ENCODE measurements around the gene UACA. TPM values are rescaled to one million over a fixed set of nuclear protein-coding genes. Genes with fewer than 3 reads are reported as not detected.
A peak's percentile ranks its signal among the peaks of the same experiment; 100 is the strongest.
"Not testable (repeated sequence)": the region's sequence is repeated elsewhere in the genome, so short reads cannot be mapped to it uniquely, and the experiment has no call there.

Gene UACA
- total and polyA plus RNA-seq, 2 donors from 2014 or later: 49.6 to 92.7 TPM

GRCh38 chr15:70742928-70743327 lies 20.4 kb downstream of the UACA start:
- no peak for TF ChIP-seq CTCF (IDR thresholded peaks at IDR 0.05; ENCODE audit: borderline replicate concordance, extremely low read depth, insufficient read depth)
- Histone ChIP-seq H3K36me3 (ENCODE audit: control insufficient read depth in 2 of 3, insufficient read depth in 3 of 3, low read length in 3 of 3) (no peaks in the 10 kb centered on the region), H3K27me3 (ENCODE audit: control insufficient read depth, insufficient read depth, low read length) (no peaks in the 10 kb centered on the region), H3K9ac (ENCODE audit: low read length in 3 of 3) (peak overlapping the region in 1 of 3 donors; percentile 53), H3K4me3 (ENCODE audit: low read length in 3 of 3) (peak overlapping the region in 2 of 3 donors; percentile 55 to 63), H3K27ac (ENCODE audit: low read depth in 2 of 2, low read length in 2 of 2) (peak overlapping the region in 1 of 2 donors; percentile 76), H3K9me3 (ENCODE audit: control insufficient read depth in 2 of 3, insufficient read depth in 1 of 3, low read length in 3 of 3) (no peaks in the 10 kb centered on the region), H3K4me1 (ENCODE audit: control insufficient read depth in 2 of 3, insufficient read depth in 2 of 3, low read depth in 1 of 3, low read length in 3 of 3) (peaks cover 0 to 13% (median 9%) of the 10 kb centered on the region in 3 donors)
- FAIRE-seq: no peak
- intact Hi-C loops (cut with DNase I): no loop called here
- peak in 1 of 5 donors; percentile 13 for DNase-seq

GRCh38 chr15:70741677-70742293 lies 21.6 kb downstream of the UACA start:
- FAIRE-seq (no peak), DNase-seq (no peak)
- Histone ChIP-seq H3K9ac (ENCODE audit: low read length in 3 of 3) (no peak overlapping the region), H3K27ac (ENCODE audit: low read depth in 2 of 2, low read length in 2 of 2) (peak overlapping the region in 1 of 2 donors; percentile 29), H3K27me3 (ENCODE audit: control insufficient read depth, insufficient read depth, low read length) (no peaks in the 10 kb centered on the region), H3K36me3 (ENCODE audit: control insufficient read depth in 2 of 3, insufficient read depth in 3 of 3, low read length in 3 of 3) (no peaks in the 10 kb centered on the region), H3K4me3 (ENCODE audit: low read length in 3 of 3) (no peak overlapping the region), H3K9me3 (ENCODE audit: control insufficient read depth in 2 of 3, insufficient read depth in 1 of 3, low read length in 3 of 3) (no peaks in the 10 kb centered on the region), H3K4me1 (ENCODE audit: control insufficient read depth in 2 of 3, insufficient read depth in 2 of 3, low read depth in 1 of 3, low read length in 3 of 3) (peaks cover 0 to 13% (median 9%) of the 10 kb centered on the region in 3 donors)
- TF ChIP-seq CTCF (IDR thresholded peaks at IDR 0.05; ENCODE audit: borderline replicate concordance, extremely low read depth, insufficient read depth): no peak
- intact Hi-C loops (cut with DNase I): no loop called here

- no peak for FAIRE-seq
- Histone ChIP-seq H3K36me3 (ENCODE audit: control insufficient read depth in 2 of 3, insufficient read depth in 3 of 3, low read length in 3 of 3) (no peaks in the 10 kb centered on the region), H3K9me3 (ENCODE audit: control insufficient read depth in 2 of 3, insufficient read depth in 1 of 3, low read length in 3 of 3) (no peaks in the 10 kb centered on the region), H3K4me1 (ENCODE audit: control insufficient read depth in 2 of 3, insufficient read depth in 2 of 3, low read depth in 1 of 3, low read length in 3 of 3) (peaks cover 0 to 13% (median 9%) of the 10 kb centered on the region in 3 donors), H3K27ac (ENCODE audit: low read depth in 2 of 2, low read length in 2 of 2) (peak overlapping the region; percentile 54 to 68), H3K4me3 (ENCODE audit: low read length in 3 of 3) (no peak overlapping the region), H3K27me3 (ENCODE audit: control insufficient read depth, insufficient read depth, low read length) (no peaks in the 10 kb centered on the region), H3K9ac (ENCODE audit: low read length in 3 of 3) (no peak overlapping the region)
- peak in 1 of 5 donors; percentile 39 for DNase-seq
- TF ChIP-seq CTCF (IDR thresholded peaks at IDR 0.05; ENCODE audit: borderline replicate concordance, extremely low read depth, insufficient read depth): no peak
- intact Hi-C loops (cut with DNase I): no loop called here
Measured at GRCh38 chr15:70741107-70741531, 22.2 kb downstream of the UACA start.

GRCh38 chr15:70735040-70735439 lies 28.3 kb downstream of the UACA start:
- H3K4me3 ChIP-seq (ENCODE audit: low read length in 3 of 3); H3K27me3 ChIP-seq (ENCODE audit: control insufficient read depth, insufficient read depth, low read length); H3K36me3 ChIP-seq (ENCODE audit: control insufficient read depth in 2 of 3, insufficient read depth in 3 of 3, low read length in 3 of 3); H3K27ac ChIP-seq (ENCODE audit: low read depth in 2 of 2, low read length in 2 of 2); H3K9me3 ChIP-seq (ENCODE audit: control insufficient read depth in 2 of 3, insufficient read depth in 1 of 3, low read length in 3 of 3); H3K9ac ChIP-seq (ENCODE audit: low read length in 3 of 3); FAIRE-seq; DNase-seq; H3K4me1 ChIP-seq (ENCODE audit: control insufficient read depth in 2 of 3, insufficient read depth in 2 of 3, low read depth in 1 of 3, low read length in 3 of 3); intact Hi-C loops (cut with DNase I): not testable (repeated sequence)
